Suprapubic skin (tissue), 3 donors: ENCODE data around the gene GRAP2.

Experiments
- EP300 ChIP-seq: sonication (generic); formaldehyde crosslinking; IDR thresholded peaks from one replicate; pipeline ENCODE4 v1.6.1; 2017; ENCODE audit warnings: antibody characterized with exemption
- TF ChIP-seq, protein P1 (sequence below), 2 donors: fragments of 200-600 bp in 1 of 2; fragments of 450-650 bp in 1 of 2; sonication (generic) in 1 of 2; IDR thresholded peaks; one replicate each; pipeline ENCODE4 v1.5.1; 2016 to 2019; ENCODE audit warnings: antibody characterized with exemption in 2 of 2, mild to moderate bottlenecking in 1 of 2, moderate library complexity in 1 of 2

DNA sequence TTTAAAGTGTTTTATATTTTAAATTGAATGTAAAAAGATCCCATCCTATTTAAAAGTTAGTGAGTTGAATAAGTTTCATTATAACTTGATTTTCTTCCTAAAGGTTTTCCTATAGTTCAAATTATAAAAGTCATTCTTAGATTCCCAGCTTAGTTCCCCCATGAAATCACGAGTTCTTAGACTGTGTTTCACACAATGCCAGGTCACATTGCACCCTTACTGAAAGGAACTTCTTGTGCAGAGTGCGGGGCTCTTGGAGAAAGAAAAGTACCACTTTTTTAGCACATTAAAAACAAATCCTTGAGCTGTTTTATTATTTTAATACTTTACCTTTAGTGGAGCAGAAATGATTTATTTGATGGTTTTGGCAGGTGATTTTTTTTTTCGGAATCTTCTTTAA is 15.6 kb downstream of the GRAP2 start:
- no peak for TF ChIP-seq EP300
- TF ChIP-seq, protein P1, sequence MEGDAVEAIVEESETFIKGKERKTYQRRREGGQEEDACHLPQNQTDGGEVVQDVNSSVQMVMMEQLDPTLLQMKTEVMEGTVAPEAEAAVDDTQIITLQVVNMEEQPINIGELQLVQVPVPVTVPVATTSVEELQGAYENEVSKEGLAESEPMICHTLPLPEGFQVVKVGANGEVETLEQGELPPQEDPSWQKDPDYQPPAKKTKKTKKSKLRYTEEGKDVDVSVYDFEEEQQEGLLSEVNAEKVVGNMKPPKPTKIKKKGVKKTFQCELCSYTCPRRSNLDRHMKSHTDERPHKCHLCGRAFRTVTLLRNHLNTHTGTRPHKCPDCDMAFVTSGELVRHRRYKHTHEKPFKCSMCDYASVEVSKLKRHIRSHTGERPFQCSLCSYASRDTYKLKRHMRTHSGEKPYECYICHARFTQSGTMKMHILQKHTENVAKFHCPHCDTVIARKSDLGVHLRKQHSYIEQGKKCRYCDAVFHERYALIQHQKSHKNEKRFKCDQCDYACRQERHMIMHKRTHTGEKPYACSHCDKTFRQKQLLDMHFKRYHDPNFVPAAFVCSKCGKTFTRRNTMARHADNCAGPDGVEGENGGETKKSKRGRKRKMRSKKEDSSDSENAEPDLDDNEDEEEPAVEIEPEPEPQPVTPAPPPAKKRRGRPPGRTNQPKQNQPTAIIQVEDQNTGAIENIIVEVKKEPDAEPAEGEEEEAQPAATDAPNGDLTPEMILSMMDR (IDR thresholded peaks at IDR 0.05), result no peak
